Measurements from ENCODE around the gene U2AF1L4.
A peak's percentile ranks its signal among the peaks of the same experiment; 100 is the strongest.

The U2AF1L4 gene

DNA sequence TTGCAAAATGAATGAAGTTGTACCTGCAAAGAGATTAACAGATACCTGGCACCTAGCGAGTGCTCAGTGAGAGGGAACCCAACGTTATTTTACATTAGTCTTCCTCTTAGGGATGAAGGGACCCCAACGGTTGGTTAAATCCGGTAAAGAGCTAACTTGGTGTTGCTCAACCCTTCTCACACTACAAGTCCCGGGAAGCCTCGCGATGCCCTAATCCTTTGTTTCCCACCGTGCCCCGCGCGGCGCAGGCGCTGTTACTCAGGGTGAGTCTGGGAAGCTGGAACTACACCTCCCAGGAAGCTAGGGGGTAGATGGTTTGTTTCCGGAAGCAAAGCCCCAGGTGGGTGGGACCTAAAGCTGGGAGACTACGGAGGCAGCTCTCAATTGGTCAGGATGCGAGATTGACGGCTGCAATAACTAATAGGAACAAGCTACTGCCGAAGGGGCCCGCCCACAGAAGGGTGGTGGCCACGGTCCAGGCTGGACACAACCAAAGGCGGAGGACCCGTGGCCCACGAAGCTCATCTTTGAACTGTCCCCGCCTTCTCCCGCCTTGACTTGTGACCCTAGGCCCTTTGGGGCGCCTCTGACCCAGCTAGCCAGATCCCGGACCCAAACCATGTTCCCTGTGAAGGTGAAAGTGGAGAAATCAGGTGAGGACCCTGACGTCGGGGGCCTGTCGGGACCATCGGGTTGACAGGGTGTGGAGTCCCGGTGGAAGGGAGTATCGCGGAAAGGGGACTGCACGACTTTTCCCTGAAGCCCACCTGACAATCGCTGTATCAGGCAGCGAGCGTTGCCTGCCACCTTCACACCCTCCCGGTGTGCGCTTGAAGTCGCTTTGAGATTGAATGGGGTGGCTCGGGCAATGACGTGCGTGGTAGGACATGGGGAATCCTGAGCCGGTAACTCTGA lies 3.1 kb upstream of the U2AF1L4 start, which contains the start of gene LIN37 (continued):
- no peak for TF ChIP-seq ZNF654 (tag by site-specific recombination; IDR thresholded peaks at IDR 0.05; ENCODE audit: low read depth)
- TF ChIP-seq ZNF184 (tag by site-specific recombination; IDR thresholded peaks at IDR 0.05), result no peak
- TF ChIP-seq TCF7L2 (IDR thresholded peaks at IDR 0.05; ENCODE audit: borderline replicate concordance, low read depth, low read length), result no peak
- no peak for TF ChIP-seq ZNF211 (tag by site-specific recombination; IDR thresholded peaks at IDR 0.05; ENCODE audit: low read depth)
- TF ChIP-seq ZBTB11 (tag by site-specific recombination; conservative IDR thresholded peaks at IDR 0.05; ENCODE audit: low read depth), result peak; percentile 64
- TF ChIP-seq ZNF785 (tag by site-specific recombination; IDR thresholded peaks at IDR 0.05), result no peak
- peak; percentile 93 for TF ChIP-seq ZNF10 (tag by site-specific recombination; IDR thresholded peaks at IDR 0.05)
- no peak for TF ChIP-seq ZNF169 (tag by site-specific recombination; IDR thresholded peaks at IDR 0.05)
- TF ChIP-seq ZNF585B (tag by site-specific recombination; IDR thresholded peaks at IDR 0.05), result no peak
- TF ChIP-seq ZNF701 (tag by site-specific recombination; IDR thresholded peaks at IDR 0.05), result no peak
- TF ChIP-seq SCRT1 (tag by site-specific recombination; IDR thresholded peaks at IDR 0.05; ENCODE audit: borderline replicate concordance), result no peak
- TF ChIP-seq ZNF18 (tag by site-specific recombination; IDR thresholded peaks at IDR 0.05), result peak; percentile 79
- TF ChIP-seq ZNF146 (tag by site-specific recombination; IDR thresholded peaks at IDR 0.05), result no peak
- peak; percentile 96 for TF ChIP-seq BCL11B (tag by site-specific recombination; IDR thresholded peaks at IDR 0.05; ENCODE audit: low read depth)
- peak; percentile 94 for TF ChIP-seq PRDM1 (tag by site-specific recombination; IDR thresholded peaks at IDR 0.05)
- TF ChIP-seq, protein P1, sequence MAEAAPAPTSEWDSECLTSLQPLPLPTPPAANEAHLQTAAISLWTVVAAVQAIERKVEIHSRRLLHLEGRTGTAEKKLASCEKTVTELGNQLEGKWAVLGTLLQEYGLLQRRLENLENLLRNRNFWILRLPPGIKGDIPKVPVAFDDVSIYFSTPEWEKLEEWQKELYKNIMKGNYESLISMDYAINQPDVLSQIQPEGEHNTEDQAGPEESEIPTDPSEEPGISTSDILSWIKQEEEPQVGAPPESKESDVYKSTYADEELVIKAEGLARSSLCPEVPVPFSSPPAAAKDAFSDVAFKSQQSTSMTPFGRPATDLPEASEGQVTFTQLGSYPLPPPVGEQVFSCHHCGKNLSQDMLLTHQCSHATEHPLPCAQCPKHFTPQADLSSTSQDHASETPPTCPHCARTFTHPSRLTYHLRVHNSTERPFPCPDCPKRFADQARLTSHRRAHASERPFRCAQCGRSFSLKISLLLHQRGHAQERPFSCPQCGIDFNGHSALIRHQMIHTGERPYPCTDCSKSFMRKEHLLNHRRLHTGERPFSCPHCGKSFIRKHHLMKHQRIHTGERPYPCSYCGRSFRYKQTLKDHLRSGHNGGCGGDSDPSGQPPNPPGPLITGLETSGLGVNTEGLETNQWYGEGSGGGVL (tag by site-specific recombination; IDR thresholded peaks at IDR 0.05), result no peak
- TF ChIP-seq ZEB2 (tag by site-specific recombination; IDR thresholded peaks at IDR 0.05), result peak; percentile 46; the same call in 1 of the 2 replicates
- no peak for TF ChIP-seq ZNF274 (IDR thresholded peaks at IDR 0.05; ENCODE audit: low read length)
- TF ChIP-seq ZNF274 (tag by site-specific recombination; IDR thresholded peaks at IDR 0.05; ENCODE audit: borderline replicate concordance), result no peak
- TF ChIP-seq ZNF37A (tag by site-specific recombination; IDR thresholded peaks at IDR 0.05), result no peak
- TF ChIP-seq ZNF473 (tag by site-specific recombination; IDR thresholded peaks at IDR 0.05), result no peak
- TF ChIP-seq PRDM2 (tag by site-specific recombination; IDR thresholded peaks at IDR 0.05; ENCODE audit: borderline replicate concordance), result no peak
- no peak for TF ChIP-seq ZNF621 (tag by site-specific recombination; IDR thresholded peaks at IDR 0.05)
- TF ChIP-seq KLF8 (tag by site-specific recombination; IDR thresholded peaks at IDR 0.05), result peak; percentile 97
- no peak for TF ChIP-seq GLI2 (tag by site-specific recombination; IDR thresholded peaks at IDR 0.05; ENCODE audit: borderline replicate concordance, low read depth)
- no peak for TF ChIP-seq ZNF624 (tag by site-specific recombination; IDR thresholded peaks at IDR 0.05)

Data from HEK293 (cell line).